Measurements from ENCODE around the gene PDE4D. TPM values are rescaled to one million over a fixed set of nuclear protein-coding genes. Genes with fewer than 3 reads are reported as not detected.
A peak's percentile ranks its signal among the peaks of the same experiment; 100 is the strongest.

PDE4D gene
- total RNA-seq, 1 experiment from 2014 or later, result 3.3 TPM

- CTCF ChIA-PET, result interaction anchor here (1.2 to 1.3 kb wide), 2 partner anchors 87 to 92 kb away, joined by 3 to 5 read pairs; no protein-coding TSS in a partner anchor
- ATAC-seq (peak; percentile 96), DNase-seq (ENCODE audit: low spot score) (peak; percentile 23)
- Mint-ChIP-seq H3K36me3 (no peaks in the 10 kb centered on the region), H3K4me1 (peaks cover 20% of the 10 kb centered on the region), H3K4me3 (peak overlapping the region; percentile 64), H3K27ac (no peak overlapping the region; the same call in 1 of the 2 replicates), H3K9me3 (no peaks in the 10 kb centered on the region), H3K27me3 (ENCODE audit: low read depth) (no peaks in the 10 kb centered on the region)
- TF ChIP-seq NFE2L1 (CRISPR knock-in tag; IDR thresholded peaks at IDR 0.05) (no peak), E2F5 (CRISPR knock-in tag; IDR thresholded peaks at IDR 0.05) (no peak), ZNF425 (CRISPR knock-in tag; conservative IDR thresholded peaks at IDR 0.05) (no peak), MAX (CRISPR knock-in tag; IDR thresholded peaks at IDR 0.05) (no peak), SOX15 (CRISPR knock-in tag; IDR thresholded peaks at IDR 0.05) (no peak)
- POLR2A ChIA-PET, result no interaction called here
Measured at GRCh38 chr5:59275510-59276324, 617.8 kb downstream of the PDE4D start.

- Mint-ChIP-seq H3K9me3 (no peaks in the 10 kb centered on the region), H3K27ac (no peak overlapping the region), H3K4me1 (peaks cover 20% of the 10 kb centered on the region), H3K4me3 (peak overlapping the region; percentile 64), H3K36me3 (no peaks in the 10 kb centered on the region), H3K27me3 (ENCODE audit: low read depth) (no peaks in the 10 kb centered on the region)
- no peak for DNase-seq (ENCODE audit: low spot score)
- TF ChIP-seq ZBTB21 (CRISPR knock-in tag; IDR thresholded peaks at IDR 0.05; ENCODE audit: borderline replicate concordance) (no peak), CBFB (CRISPR knock-in tag; IDR thresholded peaks at IDR 0.05; ENCODE audit: low read depth) (no peak), HMGXB4 (CRISPR knock-in tag; IDR thresholded peaks at IDR 0.05) (no peak), ZNF281 (CRISPR knock-in tag; IDR thresholded peaks at IDR 0.05) (no peak)
- CTCF ChIA-PET, result no interaction called here
- POLR2A ChIA-PET, result no interaction called here
- ATAC-seq, result no peak
Measured at GRCh38 chr5:59275170-59275509, 618.4 kb downstream of the PDE4D start.

GRCh38 chr5:59274106-59274636 is 619.4 kb downstream of the PDE4D start:
- H3K27ac Mint-ChIP-seq, result no peak overlapping the region
- no peaks in the 10 kb centered on the region for H3K27me3 Mint-ChIP-seq (ENCODE audit: low read depth)
- ChIA-PET POLR2A (no interaction called here), CTCF (no interaction called here)
- no peaks in the 10 kb centered on the region for H3K9me3 Mint-ChIP-seq
- no peak for DNase-seq (ENCODE audit: low spot score)
- peaks cover 20% of the 10 kb centered on the region for H3K4me1 Mint-ChIP-seq
- H3K36me3 Mint-ChIP-seq, result no peaks in the 10 kb centered on the region
- H3K4me3 Mint-ChIP-seq, result no peak overlapping the region
- no peak for ATAC-seq
- TF ChIP-seq ZNF425 (CRISPR knock-in tag; conservative IDR thresholded peaks at IDR 0.05) (no peak), MXD4 (CRISPR knock-in tag; IDR thresholded peaks at IDR 0.05; ENCODE audit: borderline replicate concordance) (no peak), PREB (CRISPR knock-in tag; IDR thresholded peaks at IDR 0.05; ENCODE audit: borderline replicate concordance) (no peak), TCF7 (CRISPR knock-in tag; IDR thresholded peaks at IDR 0.05; ENCODE audit: low read depth) (no peak), NFATC4 (CRISPR knock-in tag; IDR thresholded peaks at IDR 0.05) (no peak), ZNF138 (CRISPR knock-in tag; conservative IDR thresholded peaks at IDR 0.05) (no peak), SOX15 (CRISPR knock-in tag; IDR thresholded peaks at IDR 0.05) (no peak), HMGA2 (CRISPR knock-in tag; IDR thresholded peaks at IDR 0.05) (no peak), FOXK1 (CRISPR knock-in tag; IDR thresholded peaks at IDR 0.05) (no peak), NFE2L1 (CRISPR knock-in tag; IDR thresholded peaks at IDR 0.05) (no peak)
